ENCODE data around the gene TRPV2.
"Not testable (repeated sequence)": the region's sequence is repeated elsewhere in the genome, so short reads cannot be mapped to it uniquely, and the experiment has no call there.

The TRPV2 gene

GRCh38 chr17:16415031-16415924 lies at the start of gene TRPV2:
TRPV2 (plus strand) TSS chr17:16415571; CDS start chr17:16417669, 2,098 bp downstream.
- DNase-seq: no peak
- intact Hi-C loops (cut with DNase I): no loop called here

- DNase-seq: no peak
- intact Hi-C loops (cut with DNase I): no loop called here
Observed at GRCh38 chr17:16371742-16372141, 43.6 kb upstream of the TRPV2 start.

- intact Hi-C loops (cut with DNase I): no loop called here
- no peak for DNase-seq
Observed at GRCh38 chr17:16374146-16374938, 41.0 kb upstream of the TRPV2 start.

- intact Hi-C loops (cut with DNase I): no loop called here
- peak in 11 of 42 donors; percentile 16 to 84 (median 45) for DNase-seq
Observed at GRCh38 chr17:16377941-16378341, 37.4 kb upstream of the TRPV2 start.

- intact Hi-C loops (cut with DNase I): no loop called here
- DNase-seq: peak in 3 of 42 donors; percentile 17 to 33 (median 33)
Observed at GRCh38 chr17:16378636-16379282, 36.6 kb upstream of the TRPV2 start.

GRCh38 chr17:16379654-16380053 lies 35.7 kb upstream of the TRPV2 start:
- intact Hi-C loops (cut with DNase I): loop anchor here (2.0 to 10.0 kb wide), 2 partner anchors 59 to 145 kb away; no protein-coding TSS in a partner anchor
- DNase-seq: no peak

GRCh38 chr17:16380640-16381495 lies 34.5 kb upstream of the TRPV2 start, which contains the start of gene UBB:
UBB (plus strand) TSS chr17:16381091; CDS start chr17:16381908, 817 bp downstream.
- intact Hi-C loops (cut with DNase I): loop anchor here (2.0 to 10.0 kb wide), 2 partner anchors 58 to 144 kb away; no protein-coding TSS in a partner anchor
- DNase-seq: peak; percentile 92 to 98 (median 96)

GRCh38 chr17:16381496-16381820 lies 33.9 kb upstream of the TRPV2 start:
- peak in 5 of 42 donors; percentile 16 to 53 (median 37) for DNase-seq
- intact Hi-C loops (cut with DNase I): loop anchor here (2.0 to 10.0 kb wide), 2 partner anchors 57 to 143 kb away; no protein-coding TSS in a partner anchor

GRCh38 chr17:16383216-16383615 lies 32.2 kb upstream of the TRPV2 start:
- no peak for DNase-seq
- intact Hi-C loops (cut with DNase I): loop anchor here (10.0 kb wide), 1 partner anchor 142 kb away; no protein-coding TSS in a partner anchor

- intact Hi-C loops (cut with DNase I): loop anchor here (10.0 kb wide), 1 partner anchor 141 kb away; no protein-coding TSS in a partner anchor
Observed at GRCh38 chr17:16383772-16384287, 31.5 kb upstream of the TRPV2 start.

GRCh38 chr17:16384557-16384956 lies 30.8 kb upstream of the TRPV2 start:
- no peak for DNase-seq
- intact Hi-C loops (cut with DNase I): loop anchor here (10.0 kb wide), 1 partner anchor 140 kb away; no protein-coding TSS in a partner anchor

More at GRCh38 chr17:16383772-16384287, 31.5 kb upstream of the TRPV2 start:
- no peak for DNase-seq

GRCh38 chr17:16386126-16386507 lies 29.3 kb upstream of the TRPV2 start:
- intact Hi-C loops (cut with DNase I): loop anchor here (10.0 kb wide), 1 partner anchor 139 kb away; no protein-coding TSS in a partner anchor
- not testable (repeated sequence) for DNase-seq

- intact Hi-C loops (cut with DNase I): no loop called here
- no peak for DNase-seq
Observed at GRCh38 chr17:16391451-16391850, 23.9 kb upstream of the TRPV2 start.

GRCh38 chr17:16392491-16392890 lies 22.9 kb upstream of the TRPV2 start:
- intact Hi-C loops (cut with DNase I); DNase-seq: not testable (repeated sequence)

GRCh38 chr17:16395887-16396286 lies 19.5 kb upstream of the TRPV2 start:
- DNase-seq; intact Hi-C loops (cut with DNase I): not testable (repeated sequence)

GRCh38 chr17:16396693-16397092 lies 18.7 kb upstream of the TRPV2 start:
- intact Hi-C loops (cut with DNase I): not testable (repeated sequence)
- peak in 1 of 42 donors; percentile 53 for DNase-seq
